Skeletal muscle cell (primary cell): ENCODE measurements around the gene LENG9.
"Not testable (repeated sequence)": the region's sequence is repeated elsewhere in the genome, so short reads cannot be mapped to it uniquely, and the experiment has no call there.

ENCODE experiments used
- DNase-seq: peaks from one replicate; pipeline ENCODE4 v3.0.0-alpha.2; 2010; ENCODE audit warnings: low read depth
- H3K4me3 ChIP-seq: 2 replicates; pipeline ENCODE4 v1.5.1; 2011; ENCODE audit warnings: low read depth, mild to moderate bottlenecking, control low read depth, low read length, moderate library complexity

LENG9 gene

GRCh38 chr19:54463531-54464043 lies at the start of gene LENG9:
Gene LENG9 (minus strand): TSS chr19:54463778. CDS start chr19:54463526, 252 bp downstream.
- peak within 1 kb of the TSS; percentile 60 for H3K4me3 ChIP-seq
- DNase-seq = peak; percentile 97

GRCh38 chr19:54509200-54509940 lies 45.8 kb upstream of the LENG9 start:
- DNase-seq, H3K4me3 ChIP-seq: not testable (repeated sequence)

GRCh38 chr19:54508487-54508886 lies 44.9 kb upstream of the LENG9 start:
- H3K4me3 ChIP-seq, DNase-seq: not testable (repeated sequence)

GRCh38 chr19:54507824-54508223 lies 44.2 kb upstream of the LENG9 start:
- no peak overlapping the region for H3K4me3 ChIP-seq
- DNase-seq = no peak

- not testable (repeated sequence) for DNase-seq, H3K4me3 ChIP-seq
Measured at GRCh38 chr19:54507038-54507717, 43.6 kb upstream of the LENG9 start.

GRCh38 chr19:54506079-54506478 lies 42.5 kb upstream of the LENG9 start:
- H3K4me3 ChIP-seq = no peak overlapping the region
- DNase-seq = no peak

GRCh38 chr19:54505542-54505941 lies 42.0 kb upstream of the LENG9 start:
- H3K4me3 ChIP-seq, DNase-seq: not testable (repeated sequence)

- DNase-seq = no peak
- no peak within 1 kb of the TSS for H3K4me3 ChIP-seq
Measured at GRCh38 chr19:54502518-54503048, 39.0 kb upstream of the LENG9 start, which contains the start of gene LAIR2. Gene LAIR2 (plus strand): TSS chr19:54502831. CDS start chr19:54502919, 88 bp downstream.

GRCh38 chr19:54498451-54498772 lies 34.8 kb upstream of the LENG9 start:
- H3K4me3 ChIP-seq, DNase-seq: not testable (repeated sequence)

GRCh38 chr19:54497747-54498450 lies 34.3 kb upstream of the LENG9 start:
- DNase-seq, H3K4me3 ChIP-seq: not testable (repeated sequence)

- not testable (repeated sequence) for DNase-seq, H3K4me3 ChIP-seq
Measured at GRCh38 chr19:54495284-54495683, 31.7 kb upstream of the LENG9 start.

- no peak for DNase-seq
- no peak overlapping the region for H3K4me3 ChIP-seq
Measured at GRCh38 chr19:54493967-54494585, 30.5 kb upstream of the LENG9 start.

GRCh38 chr19:54493056-54493455 lies 29.5 kb upstream of the LENG9 start:
- H3K4me3 ChIP-seq, DNase-seq: not testable (repeated sequence)

- H3K4me3 ChIP-seq = no peak overlapping the region
- DNase-seq = no peak
Measured at GRCh38 chr19:54492568-54492967, 29.0 kb upstream of the LENG9 start.

GRCh38 chr19:54489766-54490165 lies 26.2 kb upstream of the LENG9 start:
- no peak for DNase-seq
- H3K4me3 ChIP-seq = no peak overlapping the region

GRCh38 chr19:54489341-54489740 lies 25.8 kb upstream of the LENG9 start:
- H3K4me3 ChIP-seq = no peak overlapping the region
- no peak for DNase-seq

- H3K4me3 ChIP-seq = no peak overlapping the region
- DNase-seq = no peak
Measured at GRCh38 chr19:54485851-54486250, 22.3 kb upstream of the LENG9 start.

GRCh38 chr19:54484451-54484850 lies 20.9 kb upstream of the LENG9 start:
- no peak for DNase-seq

GRCh38 chr19:54482889-54483288 lies 19.3 kb upstream of the LENG9 start:
- DNase-seq = no peak
- H3K4me3 ChIP-seq = no peak overlapping the region

More at GRCh38 chr19:54484451-54484850, 20.9 kb upstream of the LENG9 start:
- no peak overlapping the region for H3K4me3 ChIP-seq
